Stimulated activated CD8-positive, alpha-beta memory T cell treated with anti-CD3 and anti-CD28 coated beads, Interleukin-7, amount 100 ng/mL, for 24 hours (primary cell): ENCODE data around the gene HLCS.

Experiments used
- DNase-seq: peaks from one replicate; pipeline ENCODE4 v3.0.0-alpha.2; 2020; ENCODE audit warnings: low read depth

Gene HLCS

DNA sequence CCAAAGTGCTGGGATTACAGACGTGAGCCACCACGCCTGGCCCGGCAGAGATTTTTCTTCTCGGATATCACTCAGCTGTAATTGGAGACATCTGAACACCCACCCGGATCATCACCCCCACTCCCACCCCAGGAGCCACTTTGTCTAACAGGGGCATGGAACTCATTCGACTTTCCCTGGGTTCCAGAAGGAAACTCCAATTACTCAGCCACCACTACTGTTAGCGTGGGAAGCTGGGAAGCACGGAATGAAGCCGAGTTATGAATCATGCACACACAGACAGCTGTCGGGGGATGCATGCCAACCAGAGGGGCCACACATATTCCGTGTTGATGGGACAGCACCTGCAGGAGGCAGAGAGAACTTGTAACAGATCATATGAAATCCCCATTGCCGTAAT lies 85.2 kb downstream of the HLCS start:
- DNase-seq = no peak

DNA sequence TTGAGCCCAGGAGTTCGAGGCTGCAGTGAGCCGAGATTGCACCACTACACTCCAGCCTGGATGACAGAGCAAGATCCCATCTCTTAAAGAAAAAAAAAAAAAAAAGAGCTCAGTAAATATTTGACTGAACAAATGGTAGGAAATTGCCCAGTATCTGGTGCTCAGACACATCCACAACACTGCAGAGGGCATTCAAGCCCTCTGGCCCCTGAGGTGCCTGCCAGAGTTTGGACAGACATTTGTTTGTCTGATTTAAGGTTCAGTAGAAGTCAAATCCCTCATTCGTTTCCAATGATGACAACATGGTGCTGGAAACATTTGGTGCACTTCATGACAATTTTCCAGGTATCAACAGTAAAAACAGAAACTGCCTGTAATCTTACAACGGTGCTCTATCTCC lies 86.6 kb downstream of the HLCS start:
- DNase-seq = no peak

- DNase-seq = no peak
These were observed 88.7 kb downstream of the HLCS start for GRCh38 chr21:36877741-36878140.

DNA sequence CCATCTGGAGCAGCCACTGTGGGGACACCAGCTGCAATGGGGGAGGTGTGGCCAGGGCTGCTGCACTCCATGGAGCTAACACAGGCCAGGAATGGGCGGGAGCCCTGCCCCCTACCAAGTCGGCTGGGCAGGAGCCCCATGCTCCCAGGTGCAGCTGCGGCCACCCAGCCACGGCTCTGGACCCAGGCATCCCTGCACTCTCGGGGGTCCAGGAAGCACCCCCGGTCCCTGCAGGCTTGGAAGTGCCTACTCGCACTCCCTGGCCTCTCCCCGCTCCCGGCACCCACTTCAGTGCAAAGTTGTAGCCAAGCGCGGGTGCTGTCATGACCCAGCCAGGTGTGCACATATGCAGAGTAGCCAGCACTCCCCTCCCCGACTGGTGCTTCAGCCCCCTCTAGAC lies 91.8 kb downstream of the HLCS start:
- no peak for DNase-seq

- DNase-seq = no peak
These were observed 93.0 kb downstream of the HLCS start for GRCh38 chr21:36873513-36873912.

- no peak for DNase-seq
These were observed 99.1 kb downstream of the HLCS start for GRCh38 chr21:36867291-36867905.

- no peak for DNase-seq
These were observed 100.0 kb downstream of the HLCS start for GRCh38 chr21:36866419-36866818.

GRCh38 chr21:36864974-36865373 lies 101.5 kb downstream of the HLCS start:
- no peak for DNase-seq

GRCh38 chr21:36863260-36863659 lies 103.2 kb downstream of the HLCS start:
- no peak for DNase-seq

GRCh38 chr21:36861595-36862323 lies 104.7 kb downstream of the HLCS start:
- DNase-seq = no peak

GRCh38 chr21:36860736-36861594 lies 105.5 kb downstream of the HLCS start:
- no peak for DNase-seq

DNA sequence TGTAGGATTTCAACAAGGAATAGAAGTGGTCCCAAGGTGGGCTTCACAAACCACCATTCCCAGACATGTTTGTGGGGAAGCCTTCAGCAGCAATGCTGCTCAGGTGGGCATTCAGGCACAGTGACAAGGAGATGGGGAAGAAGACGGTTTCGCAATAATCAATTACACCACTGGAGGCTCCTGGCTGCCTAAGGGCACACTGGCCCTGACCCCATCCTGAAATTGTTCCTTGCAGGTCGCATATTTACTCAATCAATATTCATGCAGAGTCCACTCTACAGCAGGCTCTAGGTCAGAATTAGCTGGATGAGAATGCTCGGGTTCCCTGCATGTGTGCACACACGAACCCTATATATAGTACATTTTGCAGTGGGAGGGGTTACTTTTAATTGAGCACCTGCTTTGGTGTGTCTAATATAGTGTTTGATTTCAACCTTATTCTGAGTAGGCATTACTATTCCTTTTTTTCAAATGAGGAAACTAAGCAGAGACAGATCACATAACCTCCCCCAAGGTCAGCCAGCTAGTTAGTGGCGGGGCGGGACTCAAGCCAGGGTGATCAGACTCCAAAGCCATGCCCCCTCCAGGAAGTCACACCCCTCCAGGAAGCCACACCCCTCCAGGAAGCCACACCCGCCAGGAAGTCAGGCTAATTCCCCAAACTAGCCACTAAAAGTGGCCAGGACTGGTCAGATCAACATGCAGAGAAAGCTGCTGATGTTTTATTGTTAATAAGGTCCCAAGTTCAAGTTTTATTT lies 106.5 kb downstream of the HLCS start:
- no peak for DNase-seq

DNA sequence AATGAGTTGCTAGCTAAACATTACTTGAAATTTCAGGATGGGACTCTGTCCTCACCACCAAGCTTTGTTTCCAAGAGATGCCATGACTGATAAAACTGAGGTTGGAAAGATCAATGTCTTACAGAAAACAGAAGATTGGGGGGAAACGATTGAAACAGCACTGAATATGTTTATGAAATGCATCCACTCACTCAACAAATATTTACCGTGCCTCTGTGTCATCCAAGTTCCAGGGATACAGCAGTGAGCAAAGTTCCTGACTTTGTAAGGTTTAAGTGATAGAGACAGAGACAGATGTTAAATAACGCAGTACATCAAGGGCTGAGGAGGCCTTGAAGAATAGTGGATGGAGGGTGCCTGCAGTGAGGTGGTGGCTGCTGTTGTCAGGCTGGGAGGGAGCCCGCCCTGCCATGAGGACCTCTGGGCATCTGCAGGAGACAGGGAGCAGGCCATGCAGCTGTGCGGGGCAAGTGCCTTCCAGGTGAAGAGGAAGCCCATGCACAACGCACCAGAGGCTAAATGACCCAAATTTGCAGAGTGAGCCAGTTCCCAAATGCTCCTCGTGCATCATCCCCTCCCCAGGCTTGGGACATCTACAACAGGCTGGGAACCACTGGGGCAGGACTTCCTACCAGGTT lies 108.0 kb downstream of the HLCS start:
- no peak for DNase-seq

GRCh38 chr21:36856643-36857042 lies 109.8 kb downstream of the HLCS start:
- no peak for DNase-seq

DNA sequence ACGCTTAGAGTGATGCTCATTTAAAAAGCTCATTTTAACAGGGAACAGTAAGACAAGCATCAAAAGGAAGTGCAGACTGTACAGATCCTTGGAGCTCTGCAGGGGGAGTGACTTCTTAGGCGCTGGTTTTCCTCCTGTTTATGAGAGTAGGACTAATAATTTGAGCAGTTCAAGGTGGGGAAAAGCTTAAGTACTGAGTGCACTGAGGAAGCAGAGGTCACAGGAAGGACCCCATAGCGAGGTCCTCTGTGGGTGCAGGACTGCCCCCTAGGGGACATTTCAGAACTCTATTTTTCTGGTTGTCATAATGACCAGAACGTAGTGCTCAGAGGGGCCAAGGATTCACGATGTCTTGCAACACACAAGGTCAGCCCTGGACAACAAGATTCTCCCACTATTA lies 112.1 kb downstream of the HLCS start:
- no peak for DNase-seq

DNA sequence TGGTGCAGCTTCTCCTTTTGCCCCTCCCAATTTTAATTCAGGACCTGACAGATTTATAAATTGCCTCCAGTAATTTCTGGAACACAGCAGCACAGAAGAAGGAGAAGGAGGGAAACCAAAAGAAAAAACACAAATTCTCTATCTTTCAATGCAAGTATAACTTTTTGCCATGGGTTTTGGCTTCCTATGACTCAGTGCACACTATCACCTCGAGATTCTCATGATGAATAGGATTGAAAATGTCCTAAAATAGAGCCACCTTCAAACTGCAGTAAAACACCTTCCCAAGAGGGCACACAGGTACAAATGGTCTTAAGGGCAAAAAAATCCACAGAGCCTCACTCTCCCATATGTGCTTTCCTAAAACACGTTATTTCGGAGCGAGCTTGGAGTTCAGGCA lies 113.6 kb downstream of the HLCS start:
- DNase-seq = no peak

DNA sequence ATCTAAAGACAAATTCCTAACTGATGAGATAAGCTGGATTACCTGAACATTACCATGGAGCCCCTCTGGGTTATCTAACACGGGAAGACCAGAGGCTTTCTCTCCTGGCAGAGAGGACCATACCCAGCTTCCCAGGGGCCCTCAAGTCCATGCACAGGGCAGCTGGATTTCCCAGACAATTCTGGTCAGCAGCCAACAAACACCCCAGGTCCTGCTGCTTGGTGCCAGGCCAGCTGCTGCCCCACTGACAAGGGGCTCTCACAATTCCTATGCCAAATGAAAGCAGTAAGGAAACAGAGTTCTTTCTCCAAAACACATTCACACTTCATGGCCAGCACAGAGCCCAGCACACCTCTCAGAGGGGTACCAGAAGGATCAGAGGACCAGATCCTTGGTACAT lies 114.2 kb downstream of the HLCS start:
- DNase-seq = no peak

DNA sequence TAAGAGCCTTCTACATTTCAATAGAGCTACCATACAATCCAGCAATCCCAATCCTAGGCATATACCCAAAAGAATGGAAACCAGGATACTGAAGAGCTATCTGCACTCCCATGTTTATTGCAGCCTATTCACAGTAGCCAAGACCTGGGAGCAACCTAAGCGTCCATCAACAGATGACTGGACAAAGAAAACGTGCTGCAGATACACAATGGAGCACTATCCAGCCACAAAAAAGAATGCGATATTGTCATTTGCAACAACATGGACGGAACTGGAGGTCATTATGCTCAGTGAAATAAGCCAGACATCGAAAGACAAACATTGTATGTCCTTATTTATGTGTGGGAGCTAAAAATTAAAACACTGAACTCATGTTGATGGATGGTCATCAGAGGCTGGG lies 115.3 kb downstream of the HLCS start:
- no peak for DNase-seq

- no peak for DNase-seq
These were observed 116.1 kb downstream of the HLCS start for GRCh38 chr21:36850372-36850771.

DNA sequence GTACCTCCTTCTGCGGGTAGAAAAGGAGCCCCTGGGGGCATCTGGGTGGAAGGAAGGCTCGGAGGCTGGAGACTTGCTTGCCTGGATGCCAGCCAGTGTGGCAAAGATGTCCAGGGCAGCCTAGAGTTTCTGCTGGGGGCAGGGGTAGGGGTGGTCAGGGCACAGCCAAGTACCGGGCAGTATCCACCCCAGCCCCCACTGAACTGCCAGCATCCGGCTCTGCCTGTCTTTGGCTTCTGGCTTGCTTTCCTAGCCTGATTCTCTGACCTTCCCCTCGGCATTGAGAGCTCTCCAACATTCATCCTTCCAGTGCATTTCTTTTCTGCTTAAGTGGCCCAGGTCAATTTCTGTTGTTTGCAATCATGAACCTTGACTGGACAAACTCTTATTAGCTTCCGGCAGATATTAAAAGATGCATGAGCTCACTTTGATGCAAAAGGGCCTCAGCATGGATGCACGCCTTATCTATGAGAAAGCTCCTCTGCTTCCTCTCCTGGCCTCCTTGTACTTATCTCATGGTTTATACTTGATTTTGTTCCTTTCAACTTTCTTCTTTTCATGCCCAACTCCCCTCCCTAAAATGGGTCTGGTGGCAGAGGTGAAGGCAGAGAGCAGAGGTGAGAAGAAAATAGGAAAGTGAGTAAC lies 116.9 kb downstream of the HLCS start:
- no peak for DNase-seq

GRCh38 chr21:36848730-36849274 lies 117.7 kb downstream of the HLCS start:
- no peak for DNase-seq
